GM23338 (cell line): ENCODE results near the gene PDE1C. TPM values are rescaled to one million over a fixed set of nuclear protein-coding genes. Genes with fewer than 3 reads are reported as not detected.

Experiments
- ATAC-seq: fragments of 200-7000 bp; cut with Tn5 transposase; 3 replicates; pipeline ENCODE4 v1.9.1; 2020
- DNase-seq: peaks from one replicate; pipeline ENCODE4 v3.0.0-alpha.2; 2015; ENCODE audit warnings: low spot score
- H2AFZ ChIP-seq: fragments of 200-600 bp; sonication (generic); 2 replicates; pipeline ENCODE4 v1.8.0; 2016; ENCODE audit warnings: antibody characterized with exemption, mild to moderate bottlenecking, moderate library complexity
- H3F3A ChIP-seq: fragments of 200-600 bp; sonication (generic); replicated peaks from 2 replicates; pipeline ENCODE4 v1.8.0; 2017; ENCODE audit warnings: antibody characterized with exemption, mixed run types, low read depth
- H3K27ac ChIP-seq: fragments of 200-600 bp; sonication (generic); 2 replicates; pipeline ENCODE4 v1.6.1; 2016; ENCODE audit warnings: low read depth
- H3K27me3 ChIP-seq: fragments of 200-600 bp; sonication (generic); 2 replicates; pipeline ENCODE4 v1.8.0; 2016; ENCODE audit warnings: mild to moderate bottlenecking, mixed run types, moderate library complexity; ENCODE audit not compliant: insufficient read depth
- H3K36me3 ChIP-seq: fragments of 200-600 bp; sonication (generic); 2 replicates; pipeline ENCODE4 v1.8.0; 2016; ENCODE audit warnings: mild to moderate bottlenecking; ENCODE audit not compliant: insufficient read depth
- H3K4me1 ChIP-seq: fragments of 200-600 bp; sonication (generic); 2 replicates; pipeline ENCODE4 v1.8.0; 2016; ENCODE audit warnings: mild to moderate bottlenecking, moderate library complexity; ENCODE audit not compliant: insufficient read depth
- H3K4me2 ChIP-seq: fragments of 200-600 bp; sonication (generic); 2 replicates; pipeline ENCODE4 v1.7.1; 2017; ENCODE audit warnings: mixed run types
- H3K4me3 ChIP-seq: fragments of 200-600 bp; sonication (generic); 2 replicates; pipeline ENCODE4 v1.6.1; 2016; ENCODE audit warnings: mixed run types
- H3K79me2 ChIP-seq: fragments of 200-600 bp; sonication (generic); replicated peaks from 2 replicates; pipeline ENCODE4 v1.8.0; 2017; ENCODE audit warnings: mild to moderate bottlenecking; ENCODE audit not compliant: insufficient read depth
- H3K9me2 ChIP-seq: fragments of 200-600 bp; sonication (generic); 2 replicates; pipeline ENCODE4 v1.8.0; 2017; ENCODE audit not compliant: insufficient read depth
- H4K20me1 ChIP-seq: fragments of 200-600 bp; sonication (generic); replicated peaks from 2 replicates; pipeline ENCODE4 v1.8.0; 2017; ENCODE audit warnings: mild to moderate bottlenecking; ENCODE audit not compliant: insufficient read depth
- H3K27ac Mint-ChIP-seq: 2 replicates; pipeline ENCODE4 v1.8.0; 2020; ENCODE audit warnings: inconsistent platforms, mild to moderate bottlenecking, moderate library complexity, mixed read lengths
- H3K27me3 Mint-ChIP-seq: 3 replicates; pipeline ENCODE4 v1.8.0; 2022; ENCODE audit warnings: low read depth, mild to moderate bottlenecking, moderate library complexity, mixed read lengths, inconsistent platforms; ENCODE audit not compliant: insufficient read depth, poor library complexity
- H3K36me3 Mint-ChIP-seq: 3 replicates; pipeline ENCODE4 v1.8.0; 2021; ENCODE audit warnings: low read depth, mild to moderate bottlenecking, inconsistent platforms, moderate library complexity, mixed read lengths
- H3K4me1 Mint-ChIP-seq: 3 replicates; pipeline ENCODE4 v1.8.0; 2020; ENCODE audit warnings: mild to moderate bottlenecking, inconsistent platforms, mixed read lengths
- H3K4me3 Mint-ChIP-seq: 3 replicates; pipeline ENCODE4 v1.8.0; 2021; ENCODE audit warnings: moderate library complexity, mild to moderate bottlenecking, inconsistent platforms, mixed read lengths
- H3K9me3 Mint-ChIP-seq: 3 replicates; pipeline ENCODE4 v1.8.0; 2020; ENCODE audit warnings: moderate library complexity, mild to moderate bottlenecking, inconsistent platforms, mixed read lengths
- CREB1 ChIP-seq: fragments of 250-450 bp; sonication (Bioruptor Pico); IDR thresholded peaks from 2 replicates; pipeline ENCODE4 v1.5.0; 2020; ENCODE audit warnings: low read depth, mild to moderate bottlenecking, moderate library complexity
- EZH2 ChIP-seq: fragments of 200-600 bp; sonication (generic); IDR thresholded peaks from one replicate; pipeline ENCODE4 v1.8.0; 2017; ENCODE audit warnings: antibody characterized with exemption, mild to moderate bottlenecking, low read depth; ENCODE audit not compliant: unreplicated experiment
- EZH2phosphoT487 ChIP-seq: fragments of 200-600 bp; sonication (generic); IDR thresholded peaks from one replicate; pipeline ENCODE4 v1.8.1; 2018; ENCODE audit warnings: antibody characterized with exemption; ENCODE audit not compliant: unreplicated experiment
- JUNB ChIP-seq: IDR thresholded peaks from one replicate; pipeline ENCODE4 v1.6.1; 2016; ENCODE audit warnings: antibody characterized with exemption; ENCODE audit not compliant: unreplicated experiment
- NANOG ChIP-seq: IDR thresholded peaks from 2 replicates; pipeline ENCODE4 v1.6.1; 2016; ENCODE audit warnings: antibody characterized with exemption, borderline replicate concordance
- POLR2AphosphoS5 ChIP-seq: IDR thresholded peaks from 2 replicates; pipeline ENCODE4 v1.6.1; 2016; ENCODE audit warnings: antibody characterized with exemption, low read depth
- STAT1 ChIP-seq: IDR thresholded peaks from one replicate; pipeline ENCODE4 v1.6.1; 2016; ENCODE audit warnings: antibody characterized with exemption; ENCODE audit not compliant: unreplicated experiment
- ZNF114 ChIP-seq: fragments of 250-450 bp; sonication (Bioruptor Pico); IDR thresholded peaks from 2 replicates; pipeline ENCODE4 v1.5.0; 2020; ENCODE audit warnings: mild to moderate bottlenecking, moderate library complexity
- ZNF331 ChIP-seq: fragments of 250-450 bp; sonication (Bioruptor Pico); IDR thresholded peaks from 2 replicates; pipeline ENCODE4 v1.5.0; 2020; ENCODE audit warnings: low read depth, mild to moderate bottlenecking, moderate library complexity
- polyA plus RNA-seq: library from polyadenylated mRNA; unstranded; fragments of >200 nt; fragmentation: Nextera tagmentation; extraction: Ambion mirVana; gene quantifications from 2 replicates; pipeline ENCODE4 v1.2.1, GENCODE V29; 2016
- total RNA-seq: library from RNA; depleted of rRNA; stranded (reverse); fragments of >200 nt; shearing (Covaris generic); gene quantifications from 2 replicates; pipeline ENCODE4 v1.2.3, GENCODE V29; 2014
- TF ChIP-seq, protein P1 (sequence below), 2 experiments: fragments of 200-600 bp in 1 of 2; sonication (generic) in 1 of 2; conservative IDR thresholded peaks; 2 replicates each; pipeline versions ENCODE4 v1.5.1 to v1.6.1; 2016 to 2017; ENCODE audit warnings: antibody characterized with exemption in 2 of 2, low read depth in 2 of 2, mild to moderate bottlenecking in 2 of 2, moderate library complexity in 1 of 2
- TF ChIP-seq, protein P2 (sequence below): fragments of 250-450 bp; sonication (Bioruptor Pico); IDR thresholded peaks from 2 replicates; pipeline ENCODE4 v1.5.0; 2020; ENCODE audit warnings: mild to moderate bottlenecking, moderate library complexity
- TF ChIP-seq, protein P3 (sequence below): IDR thresholded peaks from 2 replicates; pipeline ENCODE4 v1.6.1; 2016; ENCODE audit warnings: antibody characterized with exemption

The PDE1C gene
- total and polyA plus RNA-seq, 2 experiments from 2014 or later: 0.28 TPM; not detected in 1

- TF ChIP-seq EZH2 (no peak), CREB1 (CRISPR knock-in tag) (no peak), ZNF331 (CRISPR knock-in tag) (no peak), JUNB (no peak)
- no peaks in the 10 kb centered on the region for H3F3A ChIP-seq
- H4K20me1 ChIP-seq: no peaks in the 10 kb centered on the region; the same call in 1 of the 2 replicates
- H3K79me2 ChIP-seq: no peaks in the 10 kb centered on the region
- H3K4me1 ChIP-seq: no peaks in the 10 kb centered on the region
- no peak overlapping the region for H3K27ac ChIP-seq
- H3K36me3 Mint-ChIP-seq: peaks cover 13% of the 10 kb centered on the region
- H3K27me3 ChIP-seq: 0 out of 2 replicates have a peak, but pooled peaks cover under 1% of the 10 kb centered on the region
- H3K9me2 ChIP-seq: no peaks in the 10 kb centered on the region
- DNase-seq: no peak
- H3K36me3 ChIP-seq: no peaks in the 10 kb centered on the region; the same call in 1 of the 2 replicates
- peaks cover 5% of the 10 kb centered on the region for H3K27me3 Mint-ChIP-seq
- no peak overlapping the region for H3K4me2 ChIP-seq
- H2AFZ ChIP-seq: no peak overlapping the region
- no peak overlapping the region for H3K4me3 Mint-ChIP-seq
- no peak overlapping the region for H3K4me3 ChIP-seq
- peaks cover 2% of the 10 kb centered on the region; the same call in 2 of the 3 replicates for H3K4me1 Mint-ChIP-seq
- H3K9me3 Mint-ChIP-seq: peaks cover 33% of the 10 kb centered on the region
- no peak for ATAC-seq
- H3K27ac Mint-ChIP-seq: no peak overlapping the region
Observed at GRCh38 chr7:32079510-32079909, 9.3 kb upstream of the PDE1C start.

GRCh38 chr7:32078824-32079223 lies 8.6 kb upstream of the PDE1C start:
- Histone ChIP-seq H3K36me3 (no peaks in the 10 kb centered on the region; the same call in 1 of the 2 replicates), H3K4me3 (no peak overlapping the region), H3K9me2 (no peaks in the 10 kb centered on the region), H3K4me1 (no peaks in the 10 kb centered on the region), H3K79me2 (no peaks in the 10 kb centered on the region), H4K20me1 (no peaks in the 10 kb centered on the region; the same call in 1 of the 2 replicates), H2AFZ (no peak overlapping the region), H3F3A (no peaks in the 10 kb centered on the region), H3K27me3 (peaks cover 6% of the 10 kb centered on the region; the same call in 1 of the 2 replicates), H3K4me2 (no peak overlapping the region), H3K27ac (no peak overlapping the region)
- H3K27ac Mint-ChIP-seq: no peak overlapping the region
- ATAC-seq (no peak), DNase-seq (no peak)
- H3K9me3 Mint-ChIP-seq: peaks cover 33% of the 10 kb centered on the region
- H3K27me3 Mint-ChIP-seq: peaks cover 5% of the 10 kb centered on the region
- peaks cover 11% of the 10 kb centered on the region for H3K36me3 Mint-ChIP-seq
- H3K4me1 Mint-ChIP-seq: peaks cover 3% of the 10 kb centered on the region; the same call in 2 of the 3 replicates
- H3K4me3 Mint-ChIP-seq: no peak overlapping the region
- no peak for TF ChIP-seq STAT1
- TF ChIP-seq NANOG: no peak
- TF ChIP-seq, protein P1, sequence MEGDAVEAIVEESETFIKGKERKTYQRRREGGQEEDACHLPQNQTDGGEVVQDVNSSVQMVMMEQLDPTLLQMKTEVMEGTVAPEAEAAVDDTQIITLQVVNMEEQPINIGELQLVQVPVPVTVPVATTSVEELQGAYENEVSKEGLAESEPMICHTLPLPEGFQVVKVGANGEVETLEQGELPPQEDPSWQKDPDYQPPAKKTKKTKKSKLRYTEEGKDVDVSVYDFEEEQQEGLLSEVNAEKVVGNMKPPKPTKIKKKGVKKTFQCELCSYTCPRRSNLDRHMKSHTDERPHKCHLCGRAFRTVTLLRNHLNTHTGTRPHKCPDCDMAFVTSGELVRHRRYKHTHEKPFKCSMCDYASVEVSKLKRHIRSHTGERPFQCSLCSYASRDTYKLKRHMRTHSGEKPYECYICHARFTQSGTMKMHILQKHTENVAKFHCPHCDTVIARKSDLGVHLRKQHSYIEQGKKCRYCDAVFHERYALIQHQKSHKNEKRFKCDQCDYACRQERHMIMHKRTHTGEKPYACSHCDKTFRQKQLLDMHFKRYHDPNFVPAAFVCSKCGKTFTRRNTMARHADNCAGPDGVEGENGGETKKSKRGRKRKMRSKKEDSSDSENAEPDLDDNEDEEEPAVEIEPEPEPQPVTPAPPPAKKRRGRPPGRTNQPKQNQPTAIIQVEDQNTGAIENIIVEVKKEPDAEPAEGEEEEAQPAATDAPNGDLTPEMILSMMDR (conservative IDR thresholded peaks at IDR 0.05; ENCODE audit: low read depth in 2 of 2): no peak
- no peak for TF ChIP-seq EZH2phosphoT487
- no peak for TF ChIP-seq POLR2AphosphoS5
- TF ChIP-seq, protein P2, sequence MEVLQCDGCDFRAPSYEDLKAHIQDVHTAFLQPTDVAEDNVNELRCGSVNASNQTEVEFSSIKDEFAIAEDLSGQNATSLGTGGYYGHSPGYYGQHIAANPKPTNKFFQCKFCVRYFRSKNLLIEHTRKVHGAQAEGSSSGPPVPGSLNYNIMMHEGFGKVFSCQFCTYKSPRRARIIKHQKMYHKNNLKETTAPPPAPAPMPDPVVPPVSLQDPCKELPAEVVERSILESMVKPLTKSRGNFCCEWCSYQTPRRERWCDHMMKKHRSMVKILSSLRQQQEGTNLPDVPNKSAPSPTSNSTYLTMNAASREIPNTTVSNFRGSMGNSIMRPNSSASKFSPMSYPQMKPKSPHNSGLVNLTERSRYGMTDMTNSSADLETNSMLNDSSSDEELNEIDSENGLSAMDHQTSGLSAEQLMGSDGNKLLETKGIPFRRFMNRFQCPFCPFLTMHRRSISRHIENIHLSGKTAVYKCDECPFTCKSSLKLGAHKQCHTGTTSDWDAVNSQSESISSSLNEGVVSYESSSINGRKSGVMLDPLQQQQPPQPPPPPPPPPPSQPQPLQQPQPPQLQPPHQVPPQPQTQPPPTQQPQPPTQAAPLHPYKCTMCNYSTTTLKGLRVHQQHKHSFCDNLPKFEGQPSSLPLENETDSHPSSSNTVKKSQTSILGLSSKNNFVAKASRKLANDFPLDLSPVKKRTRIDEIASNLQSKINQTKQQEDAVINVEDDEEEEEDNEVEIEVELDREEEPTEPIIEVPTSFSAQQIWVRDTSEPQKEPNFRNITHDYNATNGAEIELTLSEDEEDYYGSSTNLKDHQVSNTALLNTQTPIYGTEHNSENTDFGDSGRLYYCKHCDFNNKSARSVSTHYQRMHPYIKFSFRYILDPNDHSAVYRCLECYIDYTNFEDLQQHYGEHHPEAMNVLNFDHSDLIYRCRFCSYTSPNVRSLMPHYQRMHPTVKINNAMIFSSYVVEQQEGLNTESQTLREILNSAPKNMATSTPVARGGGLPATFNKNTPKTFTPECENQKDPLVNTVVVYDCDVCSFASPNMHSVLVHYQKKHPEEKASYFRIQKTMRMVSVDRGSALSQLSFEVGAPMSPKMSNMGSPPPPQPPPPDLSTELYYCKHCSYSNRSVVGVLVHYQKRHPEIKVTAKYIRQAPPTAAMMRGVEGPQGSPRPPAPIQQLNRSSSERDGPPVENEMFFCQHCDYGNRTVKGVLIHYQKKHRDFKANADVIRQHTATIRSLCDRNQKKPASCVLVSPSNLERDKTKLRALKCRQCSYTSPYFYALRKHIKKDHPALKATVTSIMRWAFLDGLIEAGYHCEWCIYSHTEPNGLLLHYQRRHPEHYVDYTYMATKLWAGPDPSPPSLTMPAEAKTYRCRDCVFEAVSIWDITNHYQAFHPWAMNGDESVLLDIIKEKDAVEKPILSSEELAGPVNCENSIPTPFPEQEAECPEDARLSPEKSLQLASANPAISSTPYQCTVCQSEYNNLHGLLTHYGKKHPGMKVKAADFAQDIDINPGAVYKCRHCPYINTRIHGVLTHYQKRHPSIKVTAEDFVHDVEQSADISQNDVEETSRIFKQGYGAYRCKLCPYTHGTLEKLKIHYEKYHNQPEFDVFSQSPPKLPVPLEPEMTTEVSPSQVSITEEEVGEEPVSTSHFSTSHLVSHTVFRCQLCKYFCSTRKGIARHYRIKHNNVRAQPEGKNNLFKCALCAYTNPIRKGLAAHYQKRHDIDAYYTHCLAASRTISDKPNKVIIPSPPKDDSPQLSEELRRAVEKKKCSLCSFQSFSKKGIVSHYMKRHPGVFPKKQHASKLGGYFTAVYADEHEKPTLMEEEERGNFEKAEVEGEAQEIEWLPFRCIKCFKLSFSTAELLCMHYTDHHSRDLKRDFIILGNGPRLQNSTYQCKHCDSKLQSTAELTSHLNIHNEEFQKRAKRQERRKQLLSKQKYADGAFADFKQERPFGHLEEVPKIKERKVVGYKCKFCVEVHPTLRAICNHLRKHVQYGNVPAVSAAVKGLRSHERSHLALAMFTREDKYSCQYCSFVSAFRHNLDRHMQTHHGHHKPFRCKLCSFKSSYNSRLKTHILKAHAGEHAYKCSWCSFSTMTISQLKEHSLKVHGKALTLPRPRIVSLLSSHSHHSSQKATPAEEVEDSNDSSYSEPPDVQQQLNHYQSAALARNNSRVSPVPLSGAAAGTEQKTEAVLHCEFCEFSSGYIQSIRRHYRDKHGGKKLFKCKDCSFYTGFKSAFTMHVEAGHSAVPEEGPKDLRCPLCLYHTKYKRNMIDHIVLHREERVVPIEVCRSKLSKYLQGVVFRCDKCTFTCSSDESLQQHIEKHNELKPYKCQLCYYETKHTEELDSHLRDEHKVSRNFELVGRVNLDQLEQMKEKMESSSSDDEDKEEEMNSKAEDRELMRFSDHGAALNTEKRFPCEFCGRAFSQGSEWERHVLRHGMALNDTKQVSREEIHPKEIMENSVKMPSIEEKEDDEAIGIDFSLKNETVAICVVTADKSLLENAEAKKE (CRISPR knock-in tag): no peak
- no peak for TF ChIP-seq EZH2
- TF ChIP-seq JUNB: no peak
- TF ChIP-seq, protein P3, sequence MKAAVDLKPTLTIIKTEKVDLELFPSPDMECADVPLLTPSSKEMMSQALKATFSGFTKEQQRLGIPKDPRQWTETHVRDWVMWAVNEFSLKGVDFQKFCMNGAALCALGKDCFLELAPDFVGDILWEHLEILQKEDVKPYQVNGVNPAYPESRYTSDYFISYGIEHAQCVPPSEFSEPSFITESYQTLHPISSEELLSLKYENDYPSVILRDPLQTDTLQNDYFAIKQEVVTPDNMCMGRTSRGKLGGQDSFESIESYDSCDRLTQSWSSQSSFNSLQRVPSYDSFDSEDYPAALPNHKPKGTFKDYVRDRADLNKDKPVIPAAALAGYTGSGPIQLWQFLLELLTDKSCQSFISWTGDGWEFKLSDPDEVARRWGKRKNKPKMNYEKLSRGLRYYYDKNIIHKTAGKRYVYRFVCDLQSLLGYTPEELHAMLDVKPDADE: no peak
- no peak for TF ChIP-seq CREB1 (CRISPR knock-in tag)
- no peak for TF ChIP-seq ZNF114 (CRISPR knock-in tag)
